NCI-H2029 treated with DMSO at 0.1 percent for 48 hours (cell line): Measurements from ENCODE around the gene RPS6KA2.

ENCODE experiments used
- DNase-seq: peaks from one replicate; lab custom pipeline; 2025; lab: John Stamatoyannopoulos, UW

RPS6KA2 gene

DNA sequence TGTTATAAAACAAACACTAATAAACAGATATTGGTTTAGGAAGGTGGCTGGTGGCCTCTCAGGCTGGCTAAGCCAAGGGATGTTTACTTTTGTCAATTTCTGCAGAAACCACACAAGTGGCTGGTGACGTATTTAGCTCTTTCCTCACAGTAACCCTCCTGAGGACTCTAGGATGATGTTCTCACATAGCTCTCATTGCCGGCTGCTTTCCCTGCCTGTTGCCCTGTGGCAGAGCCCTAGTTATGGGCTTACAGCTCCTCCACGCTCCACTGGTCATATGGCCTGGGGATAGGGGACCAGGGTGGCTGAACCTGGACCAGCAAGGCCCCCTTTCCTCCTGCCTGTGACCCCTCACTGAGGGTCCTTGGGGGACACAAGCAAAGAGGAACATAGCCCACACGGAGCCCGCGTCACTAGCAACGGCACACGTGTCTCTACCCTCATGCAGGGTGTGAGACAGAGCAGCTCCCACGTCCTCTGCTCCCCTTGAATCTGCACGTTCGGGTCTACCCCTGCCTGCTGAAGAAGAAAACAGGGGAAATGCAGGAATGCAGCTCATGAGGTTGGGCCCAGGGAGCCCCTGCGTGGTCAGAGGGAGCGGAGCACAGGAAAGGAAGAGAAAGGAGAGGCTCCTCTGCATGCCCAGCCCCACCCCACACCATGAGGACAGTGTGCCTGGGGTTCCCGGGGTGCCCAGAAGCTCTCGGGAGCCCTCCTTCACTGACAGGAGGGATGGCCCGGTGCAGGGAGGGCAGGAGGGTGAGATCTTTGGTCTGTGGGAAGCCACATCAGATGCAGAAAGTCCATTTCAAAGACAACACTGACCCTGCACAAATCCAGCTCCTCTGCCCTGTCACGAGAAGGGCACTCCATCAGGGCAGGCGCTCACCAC is 54.4 kb downstream of the RPS6KA2 start:
- peak; percentile 78 for DNase-seq

DNA sequence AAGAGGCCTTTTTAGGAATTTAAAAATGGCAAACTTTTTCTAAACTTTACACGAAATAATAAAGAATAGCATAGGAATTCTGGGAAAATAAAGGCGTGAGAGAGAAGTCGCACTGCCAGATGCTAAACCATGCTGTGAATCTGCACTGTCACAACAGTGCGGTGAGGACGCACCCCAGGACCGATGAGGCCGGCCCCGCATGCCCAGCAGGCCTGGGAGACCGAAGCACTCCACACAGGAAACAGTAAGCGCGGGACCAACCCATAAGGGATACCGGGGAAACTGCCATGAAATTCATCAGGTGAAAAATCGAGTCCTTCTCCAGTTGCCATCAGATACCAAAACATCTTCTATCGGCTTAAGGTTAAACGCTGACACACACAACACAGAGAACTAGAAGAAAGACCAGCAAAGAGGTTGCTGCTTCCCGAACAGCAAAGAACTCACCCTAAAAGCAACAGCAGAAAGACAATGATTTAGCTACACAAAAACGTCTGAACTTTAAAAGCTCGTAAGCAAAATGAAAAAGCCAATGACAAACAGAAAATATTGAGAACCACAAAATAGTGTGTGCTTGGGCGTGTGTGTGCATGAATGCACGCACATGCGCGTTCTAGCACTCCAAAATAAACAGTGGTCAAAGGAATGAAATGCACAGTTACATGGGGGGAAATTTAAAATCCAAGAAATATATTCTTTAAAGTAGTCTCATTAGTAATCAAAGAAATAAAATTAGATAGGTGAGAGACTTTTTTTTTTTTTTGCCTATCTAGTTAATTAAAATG is 55.9 kb downstream of the RPS6KA2 start:
- DNase-seq, result no peak

DNA sequence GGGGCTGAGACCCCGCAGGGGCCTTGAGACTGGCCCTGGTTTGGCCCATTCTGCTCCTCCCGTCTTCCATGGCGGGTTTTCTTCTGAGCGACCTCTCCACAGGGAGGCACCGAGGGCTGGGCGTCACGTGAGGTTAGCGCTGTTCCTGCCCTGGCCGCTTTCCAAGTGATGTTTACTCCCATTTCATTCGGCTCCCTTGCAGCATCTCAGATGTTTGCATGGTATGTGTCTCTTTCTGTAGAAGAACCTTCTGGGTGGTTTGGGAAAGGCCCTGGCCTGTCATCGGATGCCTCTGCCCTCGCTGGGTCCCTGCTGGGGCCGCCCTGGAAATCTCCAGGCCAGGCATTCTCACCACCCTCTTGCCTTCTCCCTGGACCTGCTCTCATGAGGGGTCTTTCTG is 57.8 kb downstream of the RPS6KA2 start:
- no peak for DNase-seq

DNA sequence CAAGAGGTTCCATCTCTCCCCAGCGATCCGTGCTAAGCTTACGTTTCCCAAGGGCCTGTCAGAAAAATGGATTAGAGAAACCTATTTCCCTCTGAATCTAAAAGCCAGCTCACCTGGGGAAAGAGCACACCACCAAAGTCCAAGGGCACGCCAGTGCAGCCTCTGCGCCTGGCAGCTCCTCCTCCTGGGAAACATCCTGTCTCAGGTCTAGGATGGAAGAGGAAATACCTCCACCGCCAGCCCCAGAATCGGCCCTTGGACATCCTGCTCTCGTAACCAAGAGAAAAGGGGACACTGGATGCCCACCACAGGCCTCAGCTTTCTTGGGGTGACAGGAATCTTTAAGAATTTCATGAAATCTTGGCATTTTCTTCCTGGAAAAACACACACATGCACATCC is 59.2 kb downstream of the RPS6KA2 start:
- no peak for DNase-seq

DNA sequence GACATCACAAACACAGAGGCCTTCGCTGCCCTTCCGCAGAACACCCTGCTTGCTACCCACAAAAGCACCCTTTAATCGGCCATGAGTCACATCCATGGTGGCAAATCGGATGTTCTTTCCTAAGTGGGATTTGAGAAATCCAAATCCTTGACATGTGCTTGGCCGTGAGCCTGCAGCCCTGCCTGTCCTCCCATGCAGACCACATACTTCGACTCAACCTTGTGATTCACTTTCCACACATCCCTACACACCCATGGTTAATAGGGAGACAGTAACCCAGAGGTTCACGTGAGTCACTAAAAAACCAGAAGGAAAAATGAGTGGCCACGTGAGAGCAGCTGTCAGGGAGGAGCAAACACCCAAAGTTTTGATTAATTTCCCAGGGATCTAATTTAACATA is 59.9 kb downstream of the RPS6KA2 start:
- DNase-seq, result no peak

DNA sequence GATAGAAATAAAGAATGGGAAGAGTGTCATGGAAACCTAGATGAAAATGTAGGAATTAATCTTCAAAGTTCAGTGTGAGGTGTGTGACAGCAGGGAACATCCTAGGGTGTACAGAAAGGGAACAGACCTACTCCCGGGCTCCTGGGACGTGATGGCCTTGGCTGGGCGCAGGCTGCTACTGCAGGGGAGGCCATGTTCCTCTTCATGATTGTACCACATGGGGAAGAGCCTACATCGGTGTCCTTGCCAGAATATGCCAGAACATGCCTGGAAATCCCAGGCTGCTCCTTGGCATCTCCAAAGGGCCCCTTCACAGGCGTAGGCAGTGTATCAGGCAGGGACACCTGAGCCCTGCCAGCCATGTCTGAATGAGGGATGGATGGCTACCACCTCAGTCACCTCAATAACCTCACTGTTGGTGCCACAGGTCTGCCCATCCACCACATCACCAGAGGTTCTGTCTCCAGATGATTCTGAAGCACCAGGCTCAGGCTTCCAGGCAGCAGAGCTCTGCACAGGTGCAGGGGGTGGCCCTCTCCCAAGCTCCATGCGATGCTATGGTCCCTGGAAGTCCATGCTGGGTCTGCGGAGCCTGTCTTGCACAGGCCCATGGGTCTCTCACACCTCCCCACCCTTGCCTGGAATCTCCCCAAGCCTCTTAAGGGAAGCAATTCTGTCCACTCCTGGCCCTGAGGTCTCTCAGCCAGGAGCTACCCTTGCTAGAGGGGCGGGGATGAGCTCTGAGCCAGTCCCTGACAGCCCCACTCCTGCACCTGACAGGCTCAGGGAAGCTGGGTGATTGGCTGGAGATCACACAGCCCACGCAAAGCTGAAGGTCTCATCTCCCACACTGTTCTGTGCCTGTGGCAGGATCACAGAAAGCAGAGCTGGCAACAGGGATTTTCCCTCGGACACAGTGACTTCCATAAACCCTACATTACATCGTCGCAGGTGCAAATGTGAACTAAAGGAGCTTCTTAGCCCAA is 60.7 kb downstream of the RPS6KA2 start:
- no peak for DNase-seq

DNA sequence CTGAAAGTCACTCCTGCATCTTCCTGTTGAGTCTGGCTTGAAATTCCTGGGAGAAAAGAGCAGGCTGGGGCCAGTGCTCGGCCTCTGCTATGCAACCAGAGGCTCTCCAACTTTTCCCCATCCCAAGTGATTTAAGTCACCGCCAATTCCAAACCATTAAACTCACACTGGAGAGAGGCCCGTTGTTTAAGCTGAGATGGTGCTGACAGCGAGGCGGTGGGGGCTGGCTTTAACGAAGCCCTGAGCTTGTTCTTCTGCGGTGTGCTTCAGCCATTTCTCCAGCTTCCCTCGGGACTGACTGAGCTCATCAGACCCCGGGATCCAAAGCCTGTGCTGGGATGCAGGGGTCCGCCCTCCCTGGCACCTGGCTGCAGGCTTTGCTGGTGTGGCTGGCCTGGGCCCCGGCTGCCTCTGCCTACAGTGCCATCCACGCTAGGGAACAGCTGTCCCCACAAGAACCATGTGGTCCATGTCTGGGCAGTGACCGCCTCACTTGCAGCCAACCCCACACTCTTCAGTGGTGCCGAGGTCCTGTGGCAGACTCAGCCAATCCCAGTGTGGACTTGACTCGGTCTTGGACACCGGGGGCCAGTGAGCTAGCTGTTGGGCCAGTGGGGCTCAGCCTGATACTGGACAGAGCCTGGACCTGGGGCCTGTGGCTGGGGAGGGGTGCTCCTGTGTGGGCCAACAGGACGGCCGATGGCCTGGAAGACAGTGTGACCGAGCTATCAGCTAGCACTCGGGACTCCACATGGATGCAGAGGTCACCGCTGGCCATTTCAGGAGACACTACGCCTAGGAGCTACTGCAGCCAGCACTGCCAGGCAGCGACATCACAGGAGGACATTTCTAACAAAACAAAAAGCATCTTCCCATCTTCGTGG is 61.7 kb downstream of the RPS6KA2 start:
- no peak for DNase-seq

DNA sequence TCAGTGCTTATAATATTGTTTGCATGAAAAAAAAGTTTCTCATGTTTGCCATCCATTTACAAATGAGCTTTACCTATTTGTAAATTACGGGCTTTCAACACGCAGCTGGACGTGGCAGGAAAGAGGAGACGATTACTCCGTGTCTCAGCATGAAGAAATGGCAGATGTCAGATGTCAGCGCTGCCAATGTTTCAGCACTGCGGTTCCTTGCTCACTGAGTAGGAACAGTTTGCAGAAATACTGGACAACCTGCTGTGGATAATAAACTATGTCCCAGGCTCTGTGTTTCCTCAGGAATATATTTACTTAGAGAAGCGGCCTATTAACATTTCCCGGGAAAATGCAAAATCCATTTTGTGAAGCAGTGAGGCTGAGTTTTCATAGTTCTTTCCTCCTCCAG is 63.2 kb downstream of the RPS6KA2 start:
- DNase-seq, result no peak

DNA sequence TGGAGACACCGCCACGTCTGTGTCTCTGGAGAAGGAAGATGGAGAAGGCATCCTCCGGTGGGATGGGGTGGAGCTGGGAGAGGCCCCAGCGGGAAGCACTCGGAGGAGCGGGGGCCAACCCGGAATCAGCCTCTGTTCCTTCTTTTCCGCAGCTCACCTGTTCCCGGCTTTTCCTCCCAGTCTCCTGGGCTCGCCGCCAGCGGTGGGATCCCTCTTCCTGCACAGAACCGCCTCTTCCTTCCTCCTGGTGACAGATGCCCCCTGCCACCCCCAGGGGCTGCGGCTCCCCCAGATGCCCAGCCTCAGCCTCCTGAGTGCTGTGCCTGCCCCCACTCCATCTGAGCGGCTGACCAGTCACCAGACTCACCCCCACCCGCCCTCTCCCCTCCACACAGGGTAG is 63.9 kb downstream of the RPS6KA2 start:
- no peak for DNase-seq

DNA sequence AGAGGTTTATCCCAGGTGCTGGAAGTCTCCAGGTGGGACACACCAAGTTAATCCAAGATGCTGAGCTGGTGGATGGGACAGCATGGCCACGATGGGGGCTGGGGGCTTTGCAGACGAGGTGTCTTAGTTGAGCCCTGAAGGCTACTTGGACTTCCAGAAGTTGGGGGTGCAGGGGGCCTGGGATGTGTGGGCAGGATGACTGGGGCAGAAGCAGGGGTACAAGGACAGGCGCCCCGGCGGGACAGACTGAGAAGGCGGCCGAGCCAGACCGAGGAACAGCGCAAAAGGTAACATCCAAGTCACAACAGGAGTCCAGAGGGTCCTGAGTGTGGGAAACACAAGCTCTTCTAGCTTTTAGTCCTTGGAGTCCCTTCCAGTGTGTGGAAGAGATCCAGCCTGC is 64.3 kb downstream of the RPS6KA2 start:
- no peak for DNase-seq

DNA sequence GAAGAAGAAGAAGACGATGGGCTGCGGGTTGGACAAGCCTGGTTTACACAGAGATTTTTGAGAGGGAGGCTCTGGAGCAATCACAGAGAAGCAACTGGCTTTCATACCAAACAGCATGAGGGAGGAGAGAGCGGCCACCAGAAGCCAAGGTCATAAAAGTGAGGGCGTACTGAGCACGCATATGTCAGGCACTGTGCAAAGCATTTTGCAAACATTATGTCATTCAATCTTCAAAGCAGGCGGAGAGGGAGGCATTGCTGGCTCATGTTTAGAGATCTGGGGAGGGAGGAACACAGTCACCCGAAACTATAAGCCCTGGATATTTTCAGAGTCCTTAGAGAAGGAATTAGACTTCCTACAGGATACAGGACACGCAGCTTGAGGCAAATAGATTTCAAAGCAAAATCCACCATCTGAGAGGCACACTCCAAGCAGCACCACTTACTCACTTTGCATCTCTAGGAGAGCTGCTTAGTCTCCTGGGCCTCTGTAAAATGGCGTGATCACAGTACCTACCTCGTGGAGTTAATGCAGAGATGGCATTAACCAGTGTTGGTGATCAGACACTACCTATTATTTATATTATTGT is 65.2 kb downstream of the RPS6KA2 start:
- DNase-seq, result no peak

DNA sequence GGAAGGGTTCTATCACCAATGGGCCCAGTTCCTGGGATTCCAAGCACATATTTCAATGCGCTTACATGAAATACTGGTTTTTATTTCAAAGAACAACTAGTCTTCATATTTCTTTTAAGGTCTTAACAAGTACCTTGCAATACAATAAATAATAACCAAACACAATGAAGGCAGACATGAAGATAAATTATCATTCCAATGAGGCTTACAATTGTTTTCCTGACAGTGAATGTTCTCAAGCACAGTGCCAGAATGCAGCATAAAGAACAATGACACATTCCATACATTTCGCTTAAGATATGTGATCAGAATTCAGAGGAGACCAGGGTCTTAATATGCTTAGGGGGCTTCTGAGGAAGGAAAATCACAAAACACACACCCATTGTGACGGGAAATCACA is 66.8 kb downstream of the RPS6KA2 start:
- DNase-seq, result no peak

DNA sequence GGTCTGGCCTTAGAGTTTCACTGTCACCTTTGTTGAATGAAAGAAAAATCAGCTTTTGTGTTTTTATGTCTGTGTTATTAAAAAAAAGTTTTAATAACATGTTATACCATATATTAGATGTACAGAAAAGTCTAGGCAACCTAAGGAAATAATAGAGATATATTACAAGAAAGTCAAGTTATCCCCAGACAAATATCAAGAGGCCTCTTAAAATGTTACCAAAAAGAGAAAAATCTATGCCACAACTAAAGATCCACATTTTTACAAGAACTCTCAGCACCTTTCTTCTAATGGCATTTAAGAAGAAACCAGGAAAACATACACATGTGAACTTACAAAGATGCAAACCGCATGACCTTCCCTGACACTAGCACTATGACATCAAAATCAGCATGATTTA is 67.4 kb downstream of the RPS6KA2 start:
- DNase-seq, result no peak

DNA sequence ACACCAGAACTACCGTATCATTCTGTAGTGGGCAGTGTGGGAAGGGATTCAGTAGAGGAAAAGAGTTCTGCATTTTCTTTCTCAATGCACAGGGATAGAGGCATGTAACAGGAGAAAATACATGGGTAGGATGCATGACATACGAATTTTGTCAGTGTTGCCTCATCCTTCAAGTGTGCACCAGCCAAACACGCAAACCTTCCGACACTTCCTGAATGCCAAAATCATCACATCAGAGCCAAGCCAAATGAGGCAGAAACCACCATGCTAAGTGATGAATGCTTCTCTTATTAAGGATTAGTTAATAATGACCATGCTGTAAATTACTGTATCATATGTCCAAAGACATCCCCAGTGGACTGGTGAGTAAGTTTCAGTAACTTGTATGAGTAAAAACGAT is 67.8 kb downstream of the RPS6KA2 start:
- DNase-seq, result no peak

DNA sequence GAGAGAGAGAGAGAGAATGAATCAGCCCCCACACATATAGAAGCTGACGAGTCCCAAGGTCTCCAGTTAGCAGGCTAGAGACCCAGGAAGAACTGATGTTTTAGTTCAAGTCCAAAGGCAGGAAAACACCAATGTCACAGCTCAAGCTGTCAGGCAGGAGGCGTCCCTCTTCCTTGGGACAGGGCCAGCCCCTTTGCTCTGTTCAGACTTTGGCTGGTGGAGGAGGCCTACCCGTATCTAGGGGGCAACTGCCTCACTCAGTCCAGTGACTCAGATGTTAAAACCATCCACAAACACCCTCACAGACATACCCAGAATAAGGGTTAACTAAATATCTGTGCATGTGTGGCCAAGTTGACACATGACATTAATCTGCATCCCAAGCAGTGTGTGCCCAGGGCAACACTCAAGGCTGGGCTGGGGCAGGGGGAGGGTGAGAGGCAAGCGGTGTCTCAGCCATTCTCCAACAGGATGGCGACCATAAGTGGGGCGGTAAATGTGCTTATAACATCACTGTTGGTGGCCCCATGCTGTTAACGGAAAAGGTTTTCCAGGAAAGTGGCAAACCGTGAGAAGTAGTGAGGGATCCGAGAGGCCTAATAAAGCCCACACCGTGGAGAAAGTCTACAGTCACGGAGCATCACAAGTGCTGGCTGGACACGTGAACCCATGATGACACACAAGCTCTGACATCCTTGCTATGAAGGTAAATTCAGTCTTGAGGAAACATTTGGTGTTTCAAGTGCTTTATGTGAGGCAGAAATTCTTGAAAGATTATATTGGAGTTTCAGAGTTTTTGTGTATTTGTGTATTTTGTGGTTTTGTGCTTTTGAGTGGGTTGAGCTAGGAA is 68.7 kb downstream of the RPS6KA2 start:
- no peak for DNase-seq

DNA sequence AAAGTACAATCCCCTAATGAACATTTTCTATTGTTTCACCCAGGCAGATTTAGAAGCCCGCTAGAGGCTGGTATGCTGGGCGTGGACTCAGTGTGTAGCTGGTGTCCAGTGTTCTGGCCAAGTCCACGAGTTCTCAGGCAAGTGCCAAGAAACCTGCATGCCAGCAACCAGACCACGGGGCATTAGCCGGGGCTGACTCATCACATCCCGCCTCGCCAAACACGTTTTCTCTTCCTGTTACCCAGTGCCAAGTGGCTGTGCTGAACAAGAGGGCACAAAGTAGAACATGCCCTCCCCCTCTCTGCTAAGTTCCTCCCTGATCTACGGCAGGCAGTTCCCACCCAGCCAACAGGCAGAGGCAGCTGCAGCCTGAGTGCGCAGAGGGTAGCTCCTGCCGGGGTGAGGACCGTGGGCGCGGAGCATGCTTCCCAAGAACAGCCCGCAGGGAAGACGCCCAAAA is 70.2 kb downstream of the RPS6KA2 start:
- peak; percentile 79 for DNase-seq

DNA sequence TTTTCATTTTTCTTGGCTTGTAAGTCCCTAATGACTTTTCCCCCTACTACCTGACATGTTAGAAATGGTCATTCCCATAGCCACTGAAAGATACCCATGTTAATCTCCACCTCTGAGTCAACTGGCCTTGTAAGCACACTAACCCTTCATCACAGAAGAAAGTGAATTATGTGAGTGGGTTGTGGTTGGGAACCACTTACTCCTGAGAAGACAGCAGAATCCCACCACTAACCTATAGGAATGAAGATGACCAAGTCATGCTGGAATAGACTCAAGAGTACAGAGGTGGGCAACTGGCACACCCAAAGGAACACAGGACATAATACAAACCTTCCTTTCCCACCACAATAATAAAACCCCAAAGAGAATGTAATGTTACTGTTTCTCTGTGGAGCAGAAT is 70.7 kb downstream of the RPS6KA2 start:
- no peak for DNase-seq

DNA sequence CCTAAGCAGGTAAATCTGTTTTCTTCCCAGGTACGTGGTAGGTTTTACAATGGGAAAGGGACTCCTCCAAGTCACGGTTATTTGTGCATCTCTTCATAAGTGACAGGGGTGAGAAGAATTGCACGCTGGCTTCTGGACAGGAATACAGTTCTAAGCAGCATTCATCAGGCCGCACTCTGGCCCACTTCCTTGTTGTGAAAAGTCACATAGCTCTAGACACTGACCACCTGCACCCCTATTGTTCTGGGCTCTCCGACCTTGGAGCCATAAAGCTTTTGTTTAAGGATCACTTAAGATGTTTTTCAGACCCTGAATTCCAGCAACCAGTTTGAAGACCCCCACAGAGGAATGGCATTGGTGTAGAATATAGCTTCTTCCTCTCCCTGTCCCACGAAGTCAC is 72.0 kb downstream of the RPS6KA2 start:
- no peak for DNase-seq

DNA sequence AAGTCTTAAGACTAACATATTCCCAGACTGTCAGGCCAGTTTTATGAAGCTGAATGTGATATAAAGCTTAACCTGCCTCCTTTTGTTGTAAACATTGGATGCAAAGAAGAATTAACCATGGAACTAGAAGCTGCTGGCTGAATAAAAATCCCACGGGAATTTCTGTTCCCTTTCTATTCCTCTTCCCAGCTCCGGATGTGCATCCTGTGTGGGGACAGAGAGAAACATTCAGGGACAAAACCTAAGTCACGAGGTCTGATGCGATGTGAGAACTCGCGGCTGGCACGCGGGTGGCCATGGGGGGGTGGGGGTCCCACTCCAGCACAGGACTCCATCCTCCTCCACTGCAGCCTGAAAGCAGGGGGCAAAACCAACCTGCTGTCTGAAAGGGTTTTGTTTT is 72.7 kb downstream of the RPS6KA2 start:
- DNase-seq, result no peak
